Measurements from ENCODE around the gene PHETA1. TPM values are rescaled to one million over a fixed set of nuclear protein-coding genes. Genes with fewer than 3 reads are reported as not detected.
"Not testable (repeated sequence)": the region's sequence is repeated elsewhere in the genome, so short reads cannot be mapped to it uniquely, and the experiment has no call there.

The PHETA1 gene
- total RNA-seq, 1 donor from 2014 or later, result 16.5 TPM

GRCh38 chr12:111373231-111373630 lies 4.3 kb upstream of the PHETA1 start:
- DNase-seq (ENCODE audit: extremely low read depth, low read depth, low spot score), result not testable (repeated sequence)

GRCh38 chr12:111369496-111370220 lies 763 bp upstream of the PHETA1 start:
- DNase-seq (ENCODE audit: extremely low read depth, low read depth, low spot score), result no peak

- DNase-seq (ENCODE audit: extremely low read depth, low read depth, low spot score), result no peak
Measured at GRCh38 chr12:111368291-111368787, 556 bp downstream of the PHETA1 start.

GRCh38 chr12:111367661-111368221 lies 1.2 kb downstream of the PHETA1 start:
- no peak for DNase-seq (ENCODE audit: extremely low read depth, low read depth, low spot score)

- no peak for DNase-seq (ENCODE audit: extremely low read depth, low read depth, low spot score)
Measured at GRCh38 chr12:111366583-111366982, 2.3 kb downstream of the PHETA1 start.

GRCh38 chr12:111366075-111366474 lies 2.8 kb downstream of the PHETA1 start:
- no peak for DNase-seq (ENCODE audit: extremely low read depth, low read depth, low spot score)

GRCh38 chr12:111363578-111363977 lies 5.3 kb downstream of the PHETA1 start:
- DNase-seq (ENCODE audit: extremely low read depth, low read depth, low spot score), result no peak

- DNase-seq (ENCODE audit: extremely low read depth, low read depth, low spot score), result no peak
Measured at GRCh38 chr12:111362687-111363475, 6.0 kb downstream of the PHETA1 start.

GRCh38 chr12:111361717-111362576 lies 6.9 kb downstream of the PHETA1 start:
- DNase-seq (ENCODE audit: extremely low read depth, low read depth, low spot score), result no peak

- no peak for DNase-seq (ENCODE audit: extremely low read depth, low read depth, low spot score)
Measured at GRCh38 chr12:111361073-111361716, 7.7 kb downstream of the PHETA1 start.

GRCh38 chr12:111360325-111360930 lies 8.5 kb downstream of the PHETA1 start:
- DNase-seq (ENCODE audit: extremely low read depth, low read depth, low spot score), result no peak

- no peak for DNase-seq (ENCODE audit: extremely low read depth, low read depth, low spot score)
Measured at GRCh38 chr12:111359914-111360276, 9.0 kb downstream of the PHETA1 start.

- no peak for DNase-seq (ENCODE audit: extremely low read depth, low read depth, low spot score)
Measured at GRCh38 chr12:111359231-111359913, 9.5 kb downstream of the PHETA1 start.

- DNase-seq (ENCODE audit: extremely low read depth, low read depth, low spot score), result no peak
Measured at GRCh38 chr12:111355201-111355925, 13.5 kb downstream of the PHETA1 start.

GRCh38 chr12:111354511-111354910 lies 14.4 kb downstream of the PHETA1 start:
- no peak for DNase-seq (ENCODE audit: extremely low read depth, low read depth, low spot score)

GRCh38 chr12:111353603-111354295 lies 15.1 kb downstream of the PHETA1 start:
- no peak for DNase-seq (ENCODE audit: extremely low read depth, low read depth, low spot score)

- DNase-seq (ENCODE audit: extremely low read depth, low read depth, low spot score), result no peak
Measured at GRCh38 chr12:111353026-111353425, 15.9 kb downstream of the PHETA1 start.
